ENCODE results near the gene CDH13. TPM values are rescaled to one million over a fixed set of nuclear protein-coding genes. Genes with fewer than 3 reads are reported as not detected.

Gene CDH13
- total RNA-seq, 1 experiment from 2014 or later = not detected

- no peak for DNase-seq (ENCODE audit: low read depth, low spot score)
- in situ Hi-C loops (cut with HindIII; ENCODE audit: low pct_unique_long_range_greater_than_20kb, low sequenced_read_pairs) = no loop called here
Observed at GRCh38 chr16:83806731-83807130, 1180.0 kb downstream of the CDH13 start.

GRCh38 chr16:83807327-83807709 lies 1180.5 kb downstream of the CDH13 start:
- in situ Hi-C loops (cut with HindIII; ENCODE audit: low pct_unique_long_range_greater_than_20kb, low sequenced_read_pairs) = no loop called here
- no peak for DNase-seq (ENCODE audit: low read depth, low spot score)

GRCh38 chr16:83807710-83808572 lies 1181.2 kb downstream of the CDH13 start, which contains the start of gene HSBP1:
HSBP1 (plus strand) TSS chr16:83807978; CDS start chr16:83808077, 99 bp downstream.
- in situ Hi-C loops (cut with HindIII; ENCODE audit: low pct_unique_long_range_greater_than_20kb, low sequenced_read_pairs) = no loop called here

GRCh38 chr16:83808573-83809014 lies 1181.8 kb downstream of the CDH13 start:
- in situ Hi-C loops (cut with HindIII; ENCODE audit: low pct_unique_long_range_greater_than_20kb, low sequenced_read_pairs) = no loop called here

More at GRCh38 chr16:83807710-83808572, 1181.2 kb downstream of the CDH13 start, which contains the start of gene HSBP1:
- peak; percentile 93 for DNase-seq (ENCODE audit: low read depth, low spot score)

GRCh38 chr16:83809092-83809491 lies 1182.3 kb downstream of the CDH13 start:
- in situ Hi-C loops (cut with HindIII; ENCODE audit: low pct_unique_long_range_greater_than_20kb, low sequenced_read_pairs) = no loop called here
- no peak for DNase-seq (ENCODE audit: low read depth, low spot score)

More at GRCh38 chr16:83808573-83809014, 1181.8 kb downstream of the CDH13 start:
- DNase-seq (ENCODE audit: low read depth, low spot score) = no peak

GRCh38 chr16:83810901-83811300 lies 1184.1 kb downstream of the CDH13 start:
- in situ Hi-C loops (cut with HindIII; ENCODE audit: low pct_unique_long_range_greater_than_20kb, low sequenced_read_pairs) = no loop called here
- no peak for DNase-seq (ENCODE audit: low read depth, low spot score)

GRCh38 chr16:83813823-83814658 lies 1187.3 kb downstream of the CDH13 start:
- in situ Hi-C loops (cut with HindIII; ENCODE audit: low pct_unique_long_range_greater_than_20kb, low sequenced_read_pairs) = no loop called here
- DNase-seq (ENCODE audit: low read depth, low spot score) = no peak

- no peak for DNase-seq (ENCODE audit: low read depth, low spot score)
- in situ Hi-C loops (cut with HindIII; ENCODE audit: low pct_unique_long_range_greater_than_20kb, low sequenced_read_pairs) = no loop called here
Observed at GRCh38 chr16:83814659-83814985, 1187.9 kb downstream of the CDH13 start.

- DNase-seq (ENCODE audit: low read depth, low spot score) = no peak
- in situ Hi-C loops (cut with HindIII; ENCODE audit: low pct_unique_long_range_greater_than_20kb, low sequenced_read_pairs) = no loop called here
Observed at GRCh38 chr16:83817022-83817421, 1190.3 kb downstream of the CDH13 start.

- DNase-seq (ENCODE audit: low read depth, low spot score) = no peak
- in situ Hi-C loops (cut with HindIII; ENCODE audit: low pct_unique_long_range_greater_than_20kb, low sequenced_read_pairs) = no loop called here
Observed at GRCh38 chr16:83818276-83818675, 1191.5 kb downstream of the CDH13 start.

- in situ Hi-C loops (cut with HindIII; ENCODE audit: low pct_unique_long_range_greater_than_20kb, low sequenced_read_pairs) = no loop called here
- no peak for DNase-seq (ENCODE audit: low read depth, low spot score)
Observed at GRCh38 chr16:83819361-83819760, 1192.6 kb downstream of the CDH13 start.

- in situ Hi-C loops (cut with HindIII; ENCODE audit: low pct_unique_long_range_greater_than_20kb, low sequenced_read_pairs) = no loop called here
- peak; percentile 71 for DNase-seq (ENCODE audit: low read depth, low spot score)
Observed at GRCh38 chr16:83826146-83826913, 1199.6 kb downstream of the CDH13 start.

- no peak for DNase-seq (ENCODE audit: low read depth, low spot score)
- in situ Hi-C loops (cut with HindIII; ENCODE audit: low pct_unique_long_range_greater_than_20kb, low sequenced_read_pairs) = no loop called here
Observed at GRCh38 chr16:83830091-83830768, 1203.5 kb downstream of the CDH13 start.

- no peak for DNase-seq (ENCODE audit: low read depth, low spot score)
- in situ Hi-C loops (cut with HindIII; ENCODE audit: low pct_unique_long_range_greater_than_20kb, low sequenced_read_pairs) = no loop called here
Observed at GRCh38 chr16:83830769-83831455, 1204.1 kb downstream of the CDH13 start.

- no peak for DNase-seq (ENCODE audit: low read depth, low spot score)
- in situ Hi-C loops (cut with HindIII; ENCODE audit: low pct_unique_long_range_greater_than_20kb, low sequenced_read_pairs) = no loop called here
Observed at GRCh38 chr16:83831456-83831987, 1204.8 kb downstream of the CDH13 start.

- in situ Hi-C loops (cut with HindIII; ENCODE audit: low pct_unique_long_range_greater_than_20kb, low sequenced_read_pairs) = no loop called here
- DNase-seq (ENCODE audit: low read depth, low spot score) = no peak
Observed at GRCh38 chr16:83833921-83834320, 1207.2 kb downstream of the CDH13 start.
